GM21360 (cell line): ENCODE measurements around the gene TMBIM1.

Source experiments
- ATAC-seq: cut with Tn5 transposase; IDR thresholded peaks from one replicate; pipeline ENCODE4 v1.9.1; 2021; ENCODE audit warnings: mild to moderate bottlenecking, moderate library complexity; ENCODE audit not compliant: unreplicated experiment

The TMBIM1 gene

GRCh38 chr2:218272531-218273212 is 19.6 kb downstream of the TMBIM1 start:
- no peak for ATAC-seq

GRCh38 chr2:218271865-218272530 is 20.3 kb downstream of the TMBIM1 start:
- no peak for ATAC-seq

- no peak for ATAC-seq
Observed at GRCh38 chr2:218271487-218271797, 20.9 kb downstream of the TMBIM1 start.

GRCh38 chr2:218270721-218271486 is 21.4 kb downstream of the TMBIM1 start:
- ATAC-seq: no peak

- ATAC-seq: peak; percentile 88
Observed at GRCh38 chr2:218269900-218270720, 22.2 kb downstream of the TMBIM1 start, which contains the start of the genes AAMP and PNKD. TSS of gene AAMP (minus strand) at chr2:218270137. CDS start at chr2:218270086, 51 bp downstream. TSS of gene PNKD (plus strand) at chr2:218270519. CDS start at chr2:218270536, 17 bp downstream.

- ATAC-seq: no peak
Observed at GRCh38 chr2:218267259-218267658, 25.0 kb downstream of the TMBIM1 start.

GRCh38 chr2:218266316-218266979 is 25.9 kb downstream of the TMBIM1 start:
- no peak for ATAC-seq

GRCh38 chr2:218265626-218266025 is 26.7 kb downstream of the TMBIM1 start:
- no peak for ATAC-seq

- ATAC-seq: no peak
Observed at GRCh38 chr2:218264773-218265561, 27.3 kb downstream of the TMBIM1 start.

- ATAC-seq: no peak
Observed at GRCh38 chr2:218263817-218264641, 28.3 kb downstream of the TMBIM1 start.

- ATAC-seq: no peak
Observed at GRCh38 chr2:218262631-218263586, 29.4 kb downstream of the TMBIM1 start.

GRCh38 chr2:218262237-218262600 is 30.1 kb downstream of the TMBIM1 start:
- no peak for ATAC-seq

GRCh38 chr2:218261423-218262236 is 30.7 kb downstream of the TMBIM1 start:
- ATAC-seq: no peak

- ATAC-seq: no peak
Observed at GRCh38 chr2:218260742-218261422, 31.4 kb downstream of the TMBIM1 start, which contains the start of gene GPBAR1. TSS of gene GPBAR1 (plus strand) at chr2:218261015. CDS start at chr2:218262725, 1,710 bp downstream.

GRCh38 chr2:218260166-218260565 is 32.1 kb downstream of the TMBIM1 start:
- ATAC-seq: no peak
